ENCODE data around the gene TLE2. TPM values are rescaled to one million over a fixed set of nuclear protein-coding genes. Genes with fewer than 3 reads are reported as not detected.
"Not testable (repeated sequence)": the region's sequence is repeated elsewhere in the genome, so short reads cannot be mapped to it uniquely, and the experiment has no call there.

The TLE2 gene
- total RNA-seq, 2 donors from 2014 or later: 4.5 to 5.0 TPM

- no peak overlapping the region for H3K27ac Mint-ChIP-seq
- no peak for ATAC-seq
- H3K36me3 Mint-ChIP-seq: no peaks in the 10 kb centered on the region
- no peaks in the 10 kb centered on the region for H3K9me3 Mint-ChIP-seq
- no peak for DNase-seq (ENCODE audit: low spot score in 2 of 2)
Observed at GRCh38 chr19:3031607-3031867, 2.5 kb upstream of the TLE2 start.

- H3K36me3 Mint-ChIP-seq: no peaks in the 10 kb centered on the region
- DNase-seq (ENCODE audit: low spot score in 2 of 2) (no peak), ATAC-seq (peak in 1 of 2 donors; percentile 10)
- H3K9me3 Mint-ChIP-seq: no peaks in the 10 kb centered on the region
- H3K27ac Mint-ChIP-seq: no peak overlapping the region
Observed at GRCh38 chr19:3028305-3029064, 595 bp downstream of the TLE2 start.

GRCh38 chr19:3027981-3028304 is 1.1 kb downstream of the TLE2 start:
- DNase-seq (ENCODE audit: low spot score in 2 of 2) (no peak), ATAC-seq (no peak)
- no peak overlapping the region for H3K27ac Mint-ChIP-seq
- no peaks in the 10 kb centered on the region for H3K36me3 Mint-ChIP-seq
- H3K9me3 Mint-ChIP-seq: no peaks in the 10 kb centered on the region

- no peaks in the 10 kb centered on the region for H3K9me3 Mint-ChIP-seq
- DNase-seq (ENCODE audit: low spot score in 2 of 2) (no peak), ATAC-seq (no peak)
- H3K36me3 Mint-ChIP-seq: no peaks in the 10 kb centered on the region
- no peak overlapping the region for H3K27ac Mint-ChIP-seq
Observed at GRCh38 chr19:3027292-3027691, 1.8 kb downstream of the TLE2 start.

- no peak for DNase-seq (ENCODE audit: low spot score in 2 of 2)
- Mint-ChIP-seq H3K27ac (no peak overlapping the region), H3K36me3 (no peaks in the 10 kb centered on the region), H3K9me3 (no peaks in the 10 kb centered on the region)
- ATAC-seq: no peak
Observed at GRCh38 chr19:3026768-3027167, 2.3 kb downstream of the TLE2 start.

GRCh38 chr19:3025549-3025886 is 3.6 kb downstream of the TLE2 start:
- no peaks in the 10 kb centered on the region for H3K36me3 Mint-ChIP-seq
- H3K27ac Mint-ChIP-seq: no peak overlapping the region
- no peaks in the 10 kb centered on the region for H3K9me3 Mint-ChIP-seq
- ATAC-seq (no peak), DNase-seq (ENCODE audit: low spot score in 2 of 2) (no peak)

GRCh38 chr19:3024870-3025548 is 4.1 kb downstream of the TLE2 start:
- Mint-ChIP-seq H3K27ac (no peak overlapping the region), H3K36me3 (no peaks in the 10 kb centered on the region), H3K9me3 (no peaks in the 10 kb centered on the region)
- ATAC-seq (peak; percentile 26 to 47), DNase-seq (ENCODE audit: low spot score in 2 of 2) (no peak)

GRCh38 chr19:3024509-3024869 is 4.6 kb downstream of the TLE2 start:
- DNase-seq (ENCODE audit: low spot score in 2 of 2): peak in 1 of 2 donors; percentile 27
- peak; percentile 82 to 85 for ATAC-seq
- Mint-ChIP-seq H3K36me3 (no peaks in the 10 kb centered on the region), H3K9me3 (no peaks in the 10 kb centered on the region), H3K27ac (no peak overlapping the region)

GRCh38 chr19:3020321-3020960 is 8.6 kb downstream of the TLE2 start:
- H3K36me3 Mint-ChIP-seq: no peaks in the 10 kb centered on the region
- no peak overlapping the region for H3K27ac Mint-ChIP-seq
- DNase-seq (ENCODE audit: low spot score in 2 of 2): no peak
- H3K9me3 Mint-ChIP-seq: no peaks in the 10 kb centered on the region
- ATAC-seq: no peak

- Mint-ChIP-seq H3K9me3 (no peaks in the 10 kb centered on the region), H3K36me3 (no peaks in the 10 kb centered on the region), H3K27ac (no peak overlapping the region)
- no peak for DNase-seq (ENCODE audit: low spot score in 2 of 2)
- ATAC-seq: no peak
Observed at GRCh38 chr19:3019211-3019854, 9.7 kb downstream of the TLE2 start.

- no peak for ATAC-seq
- Mint-ChIP-seq H3K36me3 (no peaks in the 10 kb centered on the region), H3K27ac (no peak overlapping the region), H3K9me3 (no peaks in the 10 kb centered on the region)
- no peak for DNase-seq (ENCODE audit: low spot score in 2 of 2)
Observed at GRCh38 chr19:3017923-3018322, 11.2 kb downstream of the TLE2 start.

- no peaks in the 10 kb centered on the region for H3K36me3 Mint-ChIP-seq
- no peak overlapping the region for H3K27ac Mint-ChIP-seq
- DNase-seq (ENCODE audit: low spot score in 2 of 2) (no peak), ATAC-seq (no peak)
- no peaks in the 10 kb centered on the region for H3K9me3 Mint-ChIP-seq
Observed at GRCh38 chr19:3015126-3016057, 13.7 kb downstream of the TLE2 start.

GRCh38 chr19:3014135-3014534 is 14.9 kb downstream of the TLE2 start:
- H3K36me3 Mint-ChIP-seq: no peaks in the 10 kb centered on the region
- no peak for DNase-seq (ENCODE audit: low spot score in 2 of 2)
- no peak for ATAC-seq
- no peaks in the 10 kb centered on the region for H3K9me3 Mint-ChIP-seq
- no peak overlapping the region for H3K27ac Mint-ChIP-seq

GRCh38 chr19:3013263-3013725 is 15.8 kb downstream of the TLE2 start:
- Mint-ChIP-seq H3K9me3 (no peaks in the 10 kb centered on the region), H3K36me3 (no peaks in the 10 kb centered on the region), H3K27ac (no peak overlapping the region)
- DNase-seq (ENCODE audit: low spot score in 2 of 2): no peak
- ATAC-seq: no peak

- no peaks in the 10 kb centered on the region for H3K36me3 Mint-ChIP-seq
- no peak for ATAC-seq
- no peak for DNase-seq (ENCODE audit: low spot score in 2 of 2)
- no peaks in the 10 kb centered on the region for H3K9me3 Mint-ChIP-seq
- no peak overlapping the region for H3K27ac Mint-ChIP-seq
Observed at GRCh38 chr19:3012621-3013262, 16.3 kb downstream of the TLE2 start.

- not testable (repeated sequence) for H3K27ac Mint-ChIP-seq; DNase-seq (ENCODE audit: low spot score in 2 of 2); ATAC-seq; H3K36me3 Mint-ChIP-seq; H3K9me3 Mint-ChIP-seq
Observed at GRCh38 chr19:3012059-3012458, 17.0 kb downstream of the TLE2 start.
